GM12801 (cell line): ENCODE data around the gene CALML6.

Experiments used
- TF ChIP-seq, protein P1 (sequence below): IDR thresholded peaks from one replicate; pipeline ENCODE4 v1.5.1; 2011; ENCODE audit warnings: control low read depth; ENCODE audit not compliant: insufficient read length; ENCODE audit errors: extremely low read depth

The CALML6 gene

DNA sequence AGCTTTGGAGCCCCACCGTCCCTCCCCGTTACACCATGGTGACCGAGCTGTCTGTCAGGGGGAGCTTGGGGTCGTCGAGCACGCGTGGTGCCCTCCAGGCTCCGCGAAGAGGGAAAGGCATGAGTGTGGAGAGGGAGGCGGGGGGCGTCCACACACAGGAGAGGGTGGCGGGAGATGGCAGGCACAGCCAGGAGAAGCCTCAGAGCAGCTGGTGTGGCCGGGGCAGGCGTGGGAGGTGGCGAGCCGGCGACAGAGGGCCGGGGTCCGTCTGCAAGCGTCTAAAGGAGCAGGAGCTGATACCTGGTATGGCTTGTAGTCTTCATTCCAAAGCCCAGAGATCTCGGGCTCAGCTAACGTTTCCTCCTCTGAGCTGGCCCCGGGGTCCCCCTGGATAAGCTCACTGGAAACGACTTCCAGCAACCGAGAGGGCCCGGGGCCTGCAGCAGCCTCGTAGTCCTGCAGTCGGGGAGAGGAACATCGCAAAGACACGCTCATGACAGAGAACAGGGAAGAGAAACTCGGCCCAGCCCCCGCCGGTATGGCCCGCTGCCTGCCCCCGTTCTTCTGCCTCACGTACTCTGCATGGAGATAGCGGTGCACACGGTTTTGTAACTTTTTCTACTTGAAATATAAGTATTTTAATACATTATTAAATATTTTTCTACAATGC is 51.1 kb downstream of the CALML6 start:
- TF ChIP-seq, protein P1, sequence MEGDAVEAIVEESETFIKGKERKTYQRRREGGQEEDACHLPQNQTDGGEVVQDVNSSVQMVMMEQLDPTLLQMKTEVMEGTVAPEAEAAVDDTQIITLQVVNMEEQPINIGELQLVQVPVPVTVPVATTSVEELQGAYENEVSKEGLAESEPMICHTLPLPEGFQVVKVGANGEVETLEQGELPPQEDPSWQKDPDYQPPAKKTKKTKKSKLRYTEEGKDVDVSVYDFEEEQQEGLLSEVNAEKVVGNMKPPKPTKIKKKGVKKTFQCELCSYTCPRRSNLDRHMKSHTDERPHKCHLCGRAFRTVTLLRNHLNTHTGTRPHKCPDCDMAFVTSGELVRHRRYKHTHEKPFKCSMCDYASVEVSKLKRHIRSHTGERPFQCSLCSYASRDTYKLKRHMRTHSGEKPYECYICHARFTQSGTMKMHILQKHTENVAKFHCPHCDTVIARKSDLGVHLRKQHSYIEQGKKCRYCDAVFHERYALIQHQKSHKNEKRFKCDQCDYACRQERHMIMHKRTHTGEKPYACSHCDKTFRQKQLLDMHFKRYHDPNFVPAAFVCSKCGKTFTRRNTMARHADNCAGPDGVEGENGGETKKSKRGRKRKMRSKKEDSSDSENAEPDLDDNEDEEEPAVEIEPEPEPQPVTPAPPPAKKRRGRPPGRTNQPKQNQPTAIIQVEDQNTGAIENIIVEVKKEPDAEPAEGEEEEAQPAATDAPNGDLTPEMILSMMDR, result no peak
